COLO829 (cell line): ENCODE results near the gene MUC20.
"Not testable (repeated sequence)": the region's sequence is repeated elsewhere in the genome, so short reads cannot be mapped to it uniquely, and the experiment has no call there.

ENCODE experiments used
- DNase-seq: peaks from one replicate; pipeline ENCODE4 v3.0.0; 2012; ENCODE audit warnings: low spot score

MUC20 gene

GRCh38 chr3:195720831-195721506, at the start of gene MUC20:
Gene MUC20, plus strand, starts transcription at chr3:195720978. Its CDS starts 30 bp downstream, at chr3:195721008.
- not testable (repeated sequence) for DNase-seq

GRCh38 chr3:195671283-195671682, 49.5 kb upstream of the MUC20 start:
- not testable (repeated sequence) for DNase-seq

GRCh38 chr3:195673711-195674110, 47.1 kb upstream of the MUC20 start:
- not testable (repeated sequence) for DNase-seq

- DNase-seq = not testable (repeated sequence)
These were observed 42.3 kb upstream of the MUC20 start for GRCh38 chr3:195678391-195679015.

GRCh38 chr3:195680690-195681089, 40.1 kb upstream of the MUC20 start:
- DNase-seq = not testable (repeated sequence)

- DNase-seq = not testable (repeated sequence)
These were observed 39.2 kb upstream of the MUC20 start for GRCh38 chr3:195681458-195682103.

GRCh38 chr3:195682104-195682742, 38.6 kb upstream of the MUC20 start:
- not testable (repeated sequence) for DNase-seq

- not testable (repeated sequence) for DNase-seq
These were observed 36.9 kb upstream of the MUC20 start for GRCh38 chr3:195683722-195684526.

- DNase-seq = not testable (repeated sequence)
These were observed 36.1 kb upstream of the MUC20 start for GRCh38 chr3:195684527-195685257.

- not testable (repeated sequence) for DNase-seq
These were observed 34.1 kb upstream of the MUC20 start for GRCh38 chr3:195686537-195687208.

GRCh38 chr3:195687209-195687760, 33.5 kb upstream of the MUC20 start:
- DNase-seq = not testable (repeated sequence)

- DNase-seq = not testable (repeated sequence)
These were observed 32.2 kb upstream of the MUC20 start for GRCh38 chr3:195688471-195689183.

GRCh38 chr3:195689184-195690070, 31.4 kb upstream of the MUC20 start:
- DNase-seq = not testable (repeated sequence)

GRCh38 chr3:195690951-195691350, 29.8 kb upstream of the MUC20 start:
- no peak for DNase-seq

- DNase-seq = not testable (repeated sequence)
These were observed 29.0 kb upstream of the MUC20 start for GRCh38 chr3:195691596-195692353.

GRCh38 chr3:195692354-195692685, 28.5 kb upstream of the MUC20 start:
- DNase-seq = no peak

GRCh38 chr3:195692781-195693427, 27.9 kb upstream of the MUC20 start:
- no peak for DNase-seq
